ENCODE results near the gene NKX3-2.

GRCh38 chr4:13496605-13497004 is 47.7 kb downstream of the NKX3-2 start:
- no peak for TF ChIP-seq CTCF (IDR thresholded peaks at IDR 0.05; ENCODE audit: control extremely low read depth in 1 of 3, insufficient read depth in 1 of 3, low read depth in 1 of 3, low read length in 3 of 3)
- no peak for TF ChIP-seq POLR2A (IDR thresholded peaks at IDR 0.05; ENCODE audit: control extremely low read depth in 1 of 2, low read depth in 2 of 2, low read length in 2 of 2)
- TF ChIP-seq HDAC6 (IDR thresholded peaks at IDR 0.05; ENCODE audit: low read depth, low read length) = no peak
- no peak for TF ChIP-seq TEAD4 (IDR thresholded peaks at IDR 0.05; ENCODE audit: low read depth, low read length)
- no peak for TF ChIP-seq GTF2F1 (IDR thresholded peaks at IDR 0.05; ENCODE audit: borderline replicate concordance, low read depth, low read length)
- TF ChIP-seq CEBPB (IDR thresholded peaks at IDR 0.05; ENCODE audit: low read depth, low read length) = no peak
- TF ChIP-seq KDM5A (IDR thresholded peaks at IDR 0.05; ENCODE audit: low read length) = no peak
- TF ChIP-seq CBX5 (IDR thresholded peaks at IDR 0.05; ENCODE audit: low read depth, low read length) = no peak
- no peak for TF ChIP-seq BRCA1 (IDR thresholded peaks at IDR 0.05; ENCODE audit: low read depth, low read length)

Measured in H1 (cell line).